ENCODE measurements around the gene EBF4. TPM values are rescaled to one million over a fixed set of nuclear protein-coding genes. Genes with fewer than 3 reads are reported as not detected.

Gene EBF4, protein sequence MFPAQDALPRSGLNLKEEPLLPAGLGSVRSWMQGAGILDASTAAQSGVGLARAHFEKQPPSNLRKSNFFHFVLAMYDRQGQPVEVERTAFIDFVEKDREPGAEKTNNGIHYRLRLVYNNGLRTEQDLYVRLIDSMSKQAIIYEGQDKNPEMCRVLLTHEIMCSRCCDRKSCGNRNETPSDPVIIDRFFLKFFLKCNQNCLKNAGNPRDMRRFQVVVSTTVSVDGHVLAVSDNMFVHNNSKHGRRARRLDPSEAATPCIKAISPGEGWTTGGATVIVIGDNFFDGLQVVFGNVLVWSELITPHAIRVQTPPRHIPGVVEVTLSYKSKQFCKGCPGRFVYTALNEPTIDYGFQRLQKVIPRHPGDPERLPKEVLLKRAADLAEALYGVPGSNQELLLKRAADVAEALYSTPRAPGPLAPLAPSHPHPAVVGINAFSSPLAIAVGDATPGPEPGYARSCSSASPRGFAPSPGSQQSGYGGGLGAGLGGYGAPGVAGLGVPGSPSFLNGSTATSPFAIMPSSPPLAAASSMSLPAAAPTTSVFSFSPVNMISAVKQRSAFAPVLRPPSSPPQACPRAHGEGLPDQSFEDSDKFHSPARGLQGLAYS
- total RNA-seq = 23.2 and 24.6 TPM in 2 replicates
- long read RNA-seq, partial matches to known transcripts = 0 of 1 reads
- long read RNA-seq, other reads (novel, unspliced or antisense) = 1 of 1 reads

DNA sequence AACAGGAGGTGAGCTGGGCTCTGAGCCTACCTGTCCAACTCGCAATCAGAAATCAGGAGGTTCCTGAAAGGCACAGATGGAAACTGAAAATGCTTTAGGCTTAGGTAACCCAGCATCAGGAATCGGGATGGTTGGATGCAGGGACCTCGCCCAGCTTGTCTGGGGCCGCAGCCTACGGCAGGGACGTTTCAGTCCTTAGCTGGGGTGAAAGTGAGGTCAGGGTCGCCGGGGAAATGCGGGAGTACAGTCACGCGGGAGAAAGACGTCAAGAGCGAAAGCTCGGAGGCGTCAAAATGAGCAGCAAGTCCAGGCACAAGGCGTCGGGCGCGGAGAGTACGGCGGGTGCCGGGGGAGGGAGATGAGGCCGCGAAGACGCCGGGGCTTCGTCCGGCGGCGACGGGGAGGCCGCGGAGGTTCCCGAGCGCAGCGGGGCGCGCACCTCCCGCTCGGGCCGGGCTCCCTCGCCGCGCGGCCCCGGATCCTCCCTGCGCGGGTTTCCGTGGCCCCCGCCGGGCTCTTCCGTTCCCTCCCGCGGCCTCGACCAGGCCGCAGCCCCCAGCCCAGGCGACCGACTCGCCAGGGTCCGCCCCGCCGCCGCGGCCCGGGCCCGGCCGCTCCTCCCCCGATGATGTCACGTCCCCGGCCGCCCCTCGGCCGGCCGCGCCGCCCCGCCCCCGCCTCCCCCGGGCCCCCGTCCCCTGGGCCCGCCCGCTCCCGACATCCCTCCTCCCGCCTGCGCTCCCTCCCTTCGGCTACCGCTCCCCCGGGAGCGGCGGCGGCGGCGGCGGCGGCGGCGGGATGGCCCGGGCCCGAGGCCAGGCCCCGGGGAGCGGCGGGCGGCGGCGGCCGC is at the start of gene EBF4:
Gene EBF4, plus strand, starts transcription at position 745 of the 850 bp plus-strand sequence. CDS start 866 bp downstream, outside the sequence.
- Mint-ChIP-seq H3K27me3 (ENCODE audit: low read depth) (peaks cover 81% of the 10 kb centered on the region), H3K4me3 (peak within 1 kb of the TSS; percentile 89), H3K27ac (ENCODE audit: unreplicated experiment) (peak within 1 kb of the TSS; percentile 48), H3K36me3 (ENCODE audit: low read depth) (peaks cover 5% of the 10 kb centered on the region), H3K4me1 (peaks cover 32% of the 10 kb centered on the region), H3K9me3 (no peaks in the 10 kb centered on the region)
- TF ChIP-seq, protein P1, sequence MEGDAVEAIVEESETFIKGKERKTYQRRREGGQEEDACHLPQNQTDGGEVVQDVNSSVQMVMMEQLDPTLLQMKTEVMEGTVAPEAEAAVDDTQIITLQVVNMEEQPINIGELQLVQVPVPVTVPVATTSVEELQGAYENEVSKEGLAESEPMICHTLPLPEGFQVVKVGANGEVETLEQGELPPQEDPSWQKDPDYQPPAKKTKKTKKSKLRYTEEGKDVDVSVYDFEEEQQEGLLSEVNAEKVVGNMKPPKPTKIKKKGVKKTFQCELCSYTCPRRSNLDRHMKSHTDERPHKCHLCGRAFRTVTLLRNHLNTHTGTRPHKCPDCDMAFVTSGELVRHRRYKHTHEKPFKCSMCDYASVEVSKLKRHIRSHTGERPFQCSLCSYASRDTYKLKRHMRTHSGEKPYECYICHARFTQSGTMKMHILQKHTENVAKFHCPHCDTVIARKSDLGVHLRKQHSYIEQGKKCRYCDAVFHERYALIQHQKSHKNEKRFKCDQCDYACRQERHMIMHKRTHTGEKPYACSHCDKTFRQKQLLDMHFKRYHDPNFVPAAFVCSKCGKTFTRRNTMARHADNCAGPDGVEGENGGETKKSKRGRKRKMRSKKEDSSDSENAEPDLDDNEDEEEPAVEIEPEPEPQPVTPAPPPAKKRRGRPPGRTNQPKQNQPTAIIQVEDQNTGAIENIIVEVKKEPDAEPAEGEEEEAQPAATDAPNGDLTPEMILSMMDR (conservative IDR thresholded peaks at IDR 0.05) = no peak
- peak; percentile 22 for DNase-seq (ENCODE audit: low read depth, low spot score)

DNA sequence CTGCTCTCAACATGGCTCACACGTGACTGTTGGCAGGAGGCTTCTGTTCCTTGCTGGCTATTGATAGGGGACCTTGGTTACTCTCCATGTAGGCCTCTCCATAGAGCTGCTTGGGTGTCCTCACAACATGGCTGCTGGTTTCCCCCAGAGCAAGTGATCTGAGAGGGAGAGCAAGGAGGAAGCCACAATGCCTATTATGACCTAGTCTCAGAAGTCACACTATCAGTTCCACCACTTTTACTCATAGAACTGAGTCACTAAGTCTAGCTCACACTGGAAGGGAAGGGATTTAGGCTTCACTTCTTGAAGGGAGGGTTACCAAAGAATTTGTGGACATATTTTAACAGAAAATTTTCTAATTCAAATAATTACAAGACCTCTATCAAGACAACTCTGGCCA is 48.9 kb upstream of the EBF4 start:
- Mint-ChIP-seq H3K27me3 (ENCODE audit: low read depth) (no peaks in the 10 kb centered on the region), H3K27ac (ENCODE audit: unreplicated experiment) (no peak overlapping the region), H3K36me3 (ENCODE audit: low read depth) (no peaks in the 10 kb centered on the region), H3K9me3 (no peaks in the 10 kb centered on the region), H3K4me3 (no peak overlapping the region), H3K4me1 (no peaks in the 10 kb centered on the region)
- DNase-seq (ENCODE audit: low read depth, low spot score) = no peak
- TF ChIP-seq, protein P1 (conservative IDR thresholded peaks at IDR 0.05) = no peak

DNA sequence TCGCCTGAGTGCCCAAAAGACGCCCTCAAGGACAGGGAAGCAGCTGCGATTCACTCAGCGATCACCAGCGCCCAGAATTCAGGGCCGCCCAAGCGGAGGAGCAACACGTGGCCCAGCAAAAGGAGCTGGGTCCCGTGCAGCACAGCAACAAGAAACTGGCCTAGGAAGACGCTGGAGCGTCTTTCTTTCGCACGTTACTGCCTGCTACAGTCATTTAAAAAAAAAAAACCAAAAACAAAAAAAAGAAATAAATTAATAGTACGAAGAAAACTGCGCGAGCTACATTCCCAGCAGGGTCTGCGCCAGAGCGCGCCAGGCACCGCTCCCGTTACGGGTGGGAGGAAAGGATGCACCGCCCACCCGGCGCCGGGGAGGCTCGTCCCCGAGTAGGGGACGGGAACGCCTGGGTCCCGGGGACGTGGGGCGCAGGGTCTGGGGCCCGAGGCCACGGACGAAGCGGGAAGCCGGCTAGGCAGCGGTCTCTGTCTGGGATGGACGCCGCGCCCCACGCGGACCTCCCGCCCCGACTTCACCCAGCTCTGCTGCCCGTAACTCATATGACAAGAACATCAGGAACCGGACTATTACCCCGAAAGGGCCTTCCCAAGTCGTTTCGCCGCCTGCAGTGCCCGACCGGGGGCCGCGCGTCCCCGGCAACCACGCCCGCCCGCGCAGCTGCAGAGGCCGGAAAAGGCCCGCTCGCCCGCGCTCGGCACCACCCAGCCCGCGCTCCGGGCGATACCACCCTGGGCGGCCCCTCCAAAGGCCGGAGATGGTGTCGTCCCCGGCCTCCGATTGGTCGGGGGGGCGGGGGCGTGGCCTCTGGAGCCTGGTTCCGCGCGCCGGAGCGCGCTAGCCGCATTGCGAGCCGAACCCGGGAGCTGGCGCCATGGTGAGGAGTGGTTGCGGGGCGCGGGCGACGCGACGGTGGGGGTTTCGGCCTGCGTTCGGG is 40.5 kb upstream of the EBF4 start, which contains the start of gene NOP56:
Gene NOP56, plus strand, starts transcription at position 861 of the 952 bp plus-strand sequence. Its CDS starts 29 bp downstream, at position 890.
- Mint-ChIP-seq H3K4me1 (peaks cover 31% of the 10 kb centered on the region), H3K4me3 (peak within 1 kb of the TSS; percentile 98), H3K27ac (ENCODE audit: unreplicated experiment) (peak within 1 kb of the TSS; percentile 92), H3K36me3 (ENCODE audit: low read depth) (peaks cover 30% of the 10 kb centered on the region), H3K9me3 (no peaks in the 10 kb centered on the region), H3K27me3 (ENCODE audit: low read depth) (no peaks in the 10 kb centered on the region)
- TF ChIP-seq, protein P1 (conservative IDR thresholded peaks at IDR 0.05) = no peak
- DNase-seq (ENCODE audit: low read depth, low spot score) = peak; percentile 97

DNA sequence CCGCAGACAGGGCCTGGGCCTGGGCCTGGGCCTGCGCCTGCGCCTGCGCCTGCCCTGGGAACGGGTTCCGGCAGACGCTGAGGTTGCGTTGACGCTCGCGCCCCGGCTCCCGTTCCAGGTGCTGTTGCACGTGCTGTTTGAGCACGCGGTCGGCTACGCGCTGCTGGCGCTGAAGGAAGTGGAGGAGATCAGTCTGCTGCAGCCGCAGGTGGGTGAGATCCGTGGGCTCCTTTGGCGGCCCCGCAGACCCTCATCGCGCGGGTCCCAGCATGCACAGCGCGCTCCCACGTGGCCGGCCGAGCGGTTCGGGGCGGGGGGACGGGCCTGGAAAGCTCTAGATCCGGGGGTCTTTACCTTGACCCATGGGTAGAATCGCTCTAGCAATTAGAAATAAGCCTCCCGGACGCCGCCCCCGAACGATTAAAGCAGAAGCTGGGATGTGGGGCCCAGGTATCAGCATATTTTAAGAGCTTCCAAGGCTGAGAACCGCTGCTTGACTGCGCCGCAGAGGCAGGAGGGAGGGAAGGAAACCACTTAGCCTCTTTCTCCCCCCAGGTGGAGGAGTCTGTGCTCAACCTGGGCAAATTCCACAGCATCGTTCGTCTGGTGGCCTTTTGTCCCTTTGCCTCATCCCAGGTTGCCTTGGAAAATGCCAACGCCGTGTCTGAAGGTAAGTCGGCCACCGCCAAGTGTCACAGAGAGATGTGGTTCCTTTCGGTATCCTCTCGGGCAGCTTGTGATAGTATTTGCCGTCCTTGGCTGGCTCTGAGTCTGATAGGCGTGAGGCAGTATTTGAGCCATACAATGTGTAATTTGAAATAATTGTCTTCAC is 39.6 kb upstream of the EBF4 start:
- Mint-ChIP-seq H3K9me3 (no peaks in the 10 kb centered on the region), H3K36me3 (ENCODE audit: low read depth) (peaks cover 39% of the 10 kb centered on the region), H3K4me3 (peak overlapping the region; percentile 89), H3K4me1 (peaks cover 31% of the 10 kb centered on the region), H3K27ac (ENCODE audit: unreplicated experiment) (peak overlapping the region; percentile 92), H3K27me3 (ENCODE audit: low read depth) (no peaks in the 10 kb centered on the region)
- peak; percentile 47 for DNase-seq (ENCODE audit: low read depth, low spot score)
- TF ChIP-seq, protein P1 (conservative IDR thresholded peaks at IDR 0.05) = no peak
